Right lobe of liver (tissue), 4 donors: Measurements from ENCODE around the gene CCDC102A.

ENCODE experiments used
- POLR2A ChIP-seq: fragments of 450-650 bp; IDR thresholded peaks from one replicate; pipeline ENCODE4 v1.6.1; 2017; ENCODE audit warnings: antibody characterized with exemption, mild to moderate bottlenecking
- TF ChIP-seq, protein P1 (sequence below), 4 donors: fragments of 200-600 bp in 3 of 4; fragments of 450-650 bp in 1 of 4; IDR thresholded peaks; one replicate each; pipeline versions ENCODE4 v1.5.1 to v1.8.0; 2016 to 2022; ENCODE audit warnings: antibody characterized with exemption in 4 of 4, mild to moderate bottlenecking in 2 of 4
- donor health status: DM: no; HTN: no; CAD: no.
- donor health status: DM: no; HTN: no; CAD: no.
- donor health status: DM: no; HTN: yes; CAD: no.

- TF ChIP-seq, protein P1, sequence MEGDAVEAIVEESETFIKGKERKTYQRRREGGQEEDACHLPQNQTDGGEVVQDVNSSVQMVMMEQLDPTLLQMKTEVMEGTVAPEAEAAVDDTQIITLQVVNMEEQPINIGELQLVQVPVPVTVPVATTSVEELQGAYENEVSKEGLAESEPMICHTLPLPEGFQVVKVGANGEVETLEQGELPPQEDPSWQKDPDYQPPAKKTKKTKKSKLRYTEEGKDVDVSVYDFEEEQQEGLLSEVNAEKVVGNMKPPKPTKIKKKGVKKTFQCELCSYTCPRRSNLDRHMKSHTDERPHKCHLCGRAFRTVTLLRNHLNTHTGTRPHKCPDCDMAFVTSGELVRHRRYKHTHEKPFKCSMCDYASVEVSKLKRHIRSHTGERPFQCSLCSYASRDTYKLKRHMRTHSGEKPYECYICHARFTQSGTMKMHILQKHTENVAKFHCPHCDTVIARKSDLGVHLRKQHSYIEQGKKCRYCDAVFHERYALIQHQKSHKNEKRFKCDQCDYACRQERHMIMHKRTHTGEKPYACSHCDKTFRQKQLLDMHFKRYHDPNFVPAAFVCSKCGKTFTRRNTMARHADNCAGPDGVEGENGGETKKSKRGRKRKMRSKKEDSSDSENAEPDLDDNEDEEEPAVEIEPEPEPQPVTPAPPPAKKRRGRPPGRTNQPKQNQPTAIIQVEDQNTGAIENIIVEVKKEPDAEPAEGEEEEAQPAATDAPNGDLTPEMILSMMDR (IDR thresholded peaks at IDR 0.05), result no peak
- TF ChIP-seq POLR2A, result no peak
Observed at GRCh38 chr16:57478396-57479204, 57.8 kb downstream of the CCDC102A start.
